GM12891 (cell line): ENCODE data around the gene YIF1B.

Source experiments
- POLR2A ChIP-seq: IDR thresholded peaks from 2 replicates; pipeline ENCODE4 v1.6.1; 2011; ENCODE audit warnings: low read depth, low read length, control low read depth
- POLR2AphosphoS5 ChIP-seq: IDR thresholded peaks from 2 replicates; pipeline ENCODE4 v1.6.1; 2011; ENCODE audit warnings: low read depth, low read length, control low read depth
- SPI1 ChIP-seq: IDR thresholded peaks from 2 replicates; pipeline ENCODE4 v1.6.1; 2011; ENCODE audit warnings: low read depth, low read length, control low read depth
- TAF1 ChIP-seq: IDR thresholded peaks from 2 replicates; pipeline ENCODE4 v1.6.1; 2011; ENCODE audit warnings: low read depth, low read length, control low read depth

GRCh38 chr19:38319421-38320258 is 3.9 kb upstream of the YIF1B start, which contains the start of gene KCNK6:
- TF ChIP-seq POLR2A, result no peak
- TF ChIP-seq POLR2AphosphoS5, result no peak
- TF ChIP-seq SPI1, result no peak
- no peak for TF ChIP-seq TAF1
